IMR-90 (cell line): ENCODE data around the gene FCMR. TPM values are rescaled to one million over a fixed set of nuclear protein-coding genes. Genes with fewer than 3 reads are reported as not detected.

Experiments used
- ATAC-seq: fragments of 200-7000 bp; cut with Tn5 transposase; 2 replicates; pipeline ENCODE4 v1.9.1; 2020; ENCODE audit warnings: low read depth, mild to moderate bottlenecking, moderate library complexity
- BruUV-seq: library from RNA; stranded (reverse); fragments of 400-500 nt; replicated peaks from 2 replicates; lab custom pipeline; 2021; lab: Mats Ljungman, UMichigan
- CTCF ChIA-PET: fragments of 300-600 bp; formaldehyde crosslinking; extraction: SDS; loops from one replicate; lab custom pipeline; 2021; ENCODE audit warnings: antibody characterized with exemption; lab: Yijun Ruan, JAX
- POLR2A ChIA-PET: fragments of 300-600 bp; sonication (Branson Sonifier 250); formaldehyde crosslinking; loops from one replicate; lab custom pipeline; 2022; ENCODE audit warnings: antibody characterized with exemption; ENCODE audit not compliant: unreplicated experiment; lab: Charles Lee
- DNase-seq: peaks from one replicate; pipeline ENCODE4 v3.0.0; 2013
- H2AFZ ChIP-seq: replicated peaks from 2 replicates; pipeline ENCODE3; 2013; ENCODE audit warnings: low read length, mild to moderate bottlenecking; ENCODE audit not compliant: poor library complexity
- H2AK5ac ChIP-seq: 2 replicates; pipeline ENCODE4 v1.6.1; 2013; ENCODE audit warnings: low read depth, low read length, inconsistent platforms
- H2AK9ac ChIP-seq: replicated peaks from 2 replicates; pipeline ENCODE3; 2013; ENCODE audit warnings: mild to moderate bottlenecking, low read depth, low read length, moderate library complexity; ENCODE audit not compliant: poor library complexity
- H2BK120ac ChIP-seq: 2 replicates; pipeline ENCODE4 v1.6.1; 2013; ENCODE audit warnings: low read depth, low read length, inconsistent platforms
- H2BK15ac ChIP-seq: 3 replicates; pipeline ENCODE4 v1.6.1; 2013; ENCODE audit warnings: low read depth, low read length, inconsistent platforms
- H2BK20ac ChIP-seq: 2 replicates; pipeline ENCODE4 v1.6.1; 2013; ENCODE audit warnings: low read depth, mild to moderate bottlenecking, inconsistent platforms, low read length, moderate library complexity
- H2BK5ac ChIP-seq: 2 replicates; pipeline ENCODE4 v1.6.1; 2013; ENCODE audit warnings: mild to moderate bottlenecking, low read depth, low read length, inconsistent platforms; ENCODE audit not compliant: poor library complexity, severe bottlenecking
- H3K14ac ChIP-seq: replicated peaks from 2 replicates; pipeline ENCODE4 v1.6.1; 2013; ENCODE audit warnings: low read depth, low read length, inconsistent platforms
- H3K18ac ChIP-seq: 2 replicates; pipeline ENCODE4 v1.6.1; 2013; ENCODE audit warnings: low read depth, low read length, control low read depth
- H3K23ac ChIP-seq: 2 replicates; pipeline ENCODE4 v1.6.1; 2013; ENCODE audit warnings: low read depth, low read length, inconsistent platforms
- H3K27ac ChIP-seq: 2 replicates; pipeline ENCODE4 v1.5.1; 2013; ENCODE audit warnings: mild to moderate bottlenecking, control low read depth, low read length; ENCODE audit not compliant: insufficient read depth
- H3K27me3 ChIP-seq: 2 replicates; pipeline ENCODE4 v1.6.1; 2013; ENCODE audit warnings: low read length; ENCODE audit not compliant: control insufficient read depth, insufficient read depth
- H3K36me3 ChIP-seq: 2 replicates; pipeline ENCODE4 v1.6.1; 2013; ENCODE audit warnings: low read length, mixed read lengths; ENCODE audit not compliant: control insufficient read depth, insufficient read depth
- H3K4ac ChIP-seq: 2 replicates; pipeline ENCODE4 v1.6.1; 2013; ENCODE audit warnings: low read depth, low read length, inconsistent platforms
- H3K4me1 ChIP-seq: 2 replicates; pipeline ENCODE4 v1.6.1; 2013; ENCODE audit warnings: low read length, mixed read lengths; ENCODE audit not compliant: control insufficient read depth, insufficient read depth
- H3K4me2 ChIP-seq: 2 replicates; pipeline ENCODE4 v1.6.1; 2013; ENCODE audit warnings: low read depth, mild to moderate bottlenecking, control low read depth, low read length, moderate library complexity
- H3K4me3 ChIP-seq: 2 replicates; pipeline ENCODE4 v1.5.1; 2013; ENCODE audit warnings: low read depth, mild to moderate bottlenecking, control low read depth, low read length, moderate library complexity; ENCODE audit not compliant: insufficient read depth
- H3K56ac ChIP-seq: 2 replicates; pipeline ENCODE4 v1.6.1; 2013; ENCODE audit warnings: low read length, inconsistent platforms; ENCODE audit not compliant: insufficient read depth; ENCODE audit errors: extremely low read depth
- H3K79me1 ChIP-seq, 2 experiments: 2 replicates each; pipeline ENCODE4 v1.6.1; 2013; ENCODE audit warnings: low read length in 2 of 2, inconsistent platforms in 1 of 2, low read depth in 1 of 2
- H3K9ac ChIP-seq: 2 replicates; pipeline ENCODE4 v1.6.1; 2013; ENCODE audit warnings: low read depth, low read length, control low read depth
- H3K9me1 ChIP-seq: 2 replicates; pipeline ENCODE4 v1.6.1; 2013; ENCODE audit warnings: low read length, inconsistent platforms; ENCODE audit not compliant: insufficient read depth
- H3K9me3 ChIP-seq: 2 replicates; pipeline ENCODE4 v1.6.1; 2013; ENCODE audit warnings: low read length; ENCODE audit not compliant: control insufficient read depth, insufficient read depth
- H4K20me1 ChIP-seq: 2 replicates; pipeline ENCODE4 v1.6.1; 2013; ENCODE audit warnings: low read length, inconsistent platforms; ENCODE audit not compliant: insufficient read depth
- H4K5ac ChIP-seq: 2 replicates; pipeline ENCODE4 v1.6.1; 2013; ENCODE audit warnings: mild to moderate bottlenecking, low read depth, low read length, control low read depth
- H4K8ac ChIP-seq, 2 experiments: 2 replicates each; pipeline ENCODE4 v1.6.1; 2013; ENCODE audit warnings: low read depth in 2 of 2, low read length in 2 of 2, control low read depth in 1 of 2, inconsistent platforms in 1 of 2
- H4K91ac ChIP-seq: 2 replicates; pipeline ENCODE4 v1.6.1; 2013; ENCODE audit warnings: low read depth, low read length, inconsistent platforms; ENCODE audit not compliant: insufficient read depth
- MAZ ChIP-seq: IDR thresholded peaks from 2 replicates; pipeline ENCODE4 v1.6.1; 2012; ENCODE audit warnings: low read depth, mild to moderate bottlenecking, low read length, improper control_type of control experiment, moderate library complexity, borderline replicate concordance
- MXI1 ChIP-seq: IDR thresholded peaks from 2 replicates; pipeline ENCODE4 v1.6.1; 2012; ENCODE audit warnings: low read depth, mild to moderate bottlenecking, low read length, moderate library complexity, borderline replicate concordance
- RAD21 ChIP-seq: IDR thresholded peaks from 2 replicates; pipeline ENCODE4 v1.6.1; 2012; ENCODE audit warnings: low read length, improper control_type of control experiment
- RCOR1 ChIP-seq: IDR thresholded peaks from 2 replicates; pipeline ENCODE4 v1.6.1; 2012; ENCODE audit warnings: mild to moderate bottlenecking, low read length, improper control_type of control experiment; ENCODE audit not compliant: insufficient replicate concordance
- SMC3 ChIP-seq: fragments of 150-350 bp; IDR thresholded peaks from 2 replicates; pipeline ENCODE4 v1.6.1; 2016; ENCODE audit warnings: low read depth, mild to moderate bottlenecking, antibody characterized with exemption, low read length, moderate library complexity
- WGBS, 2 experiments: methylation state at CpG; one replicate each; pipeline versions ENCODE4 v1.1.5 to v1.1.7; 2013; ENCODE audit warnings: missing lambda C conversion rate in 2 of 2; ENCODE audit not compliant: insufficient read length in 1 of 2; ENCODE audit errors: extremely low coverage in 2 of 2; 5-methylcytosine and 5-hydroxymethylcytosine counted together
- dilution Hi-C: fragments of 300-500 bp; cut with HindIII; formaldehyde crosslinking; loops from one replicate; pipeline ENCODE4 v1.14.3; 2018; ENCODE audit warnings: low sequenced_read_pairs; ENCODE audit not compliant: unreplicated experiment
- in situ Hi-C: fragments of 300-500 bp; cut with MboI; formaldehyde crosslinking; loops from 3 replicates; pipeline ENCODE4 v1.14.3; 2019; ENCODE audit warnings: low sequenced_read_pairs, inconsistent platforms, mixed read lengths
- intact Hi-C: fragments of 100-400 bp; cut with micrococcal nuclease; formaldehyde crosslinking; loops from 2 replicates; pipeline ENCODE4 v1.10.0; 2022
- polyA plus RNA-seq, 3 experiments: library from polyadenylated mRNA; depleted of rRNA; stranded (reverse); fragments of >200 nt; gene quantifications; 2 replicates each; pipeline ENCODE4 v1.2.3, GENCODE V29; 2012; ENCODE audit warnings: low replicate concordance in 1 of 3
- total RNA-seq: library from RNA; depleted of rRNA; stranded (reverse); fragments of >200 nt; gene quantifications from 2 replicates; pipeline ENCODE4 v1.2.3, GENCODE V29; 2012
- TF ChIP-seq, protein P1 (sequence below): fragments of 150-350 bp; IDR thresholded peaks from 2 replicates; pipeline ENCODE4 v1.6.1; 2016; ENCODE audit warnings: low read depth, mild to moderate bottlenecking, low read length, moderate library complexity, borderline replicate concordance
- TF ChIP-seq, protein P2 (sequence below): conservative IDR thresholded peaks from 2 replicates; pipeline ENCODE4 v1.5.1; 2012; ENCODE audit warnings: mild to moderate bottlenecking, low read depth, low read length, improper control_type of control experiment
- TF ChIP-seq, protein P3 (sequence below): fragments of 150-350 bp; IDR thresholded peaks from 2 replicates; pipeline ENCODE4 v1.6.1; 2017; ENCODE audit warnings: mild to moderate bottlenecking, antibody characterized with exemption, low read length, low read depth

FCMR gene
- total and polyA plus RNA-seq, 2 of the 4 experiments (the other 2 are of a cell fraction) = 0.09 TPM; not detected in 1

GRCh38 chr1:206940588-206940936 lies 18.8 kb upstream of the FCMR start:
- intact Hi-C loops (no loop called here), in situ Hi-C loops (no loop called here), dilution Hi-C loops (no loop called here)
- BruUV-seq = no TSS peak
- H3K9me1 ChIP-seq = no peaks in the 10 kb centered on the region
- ChIA-PET CTCF (no interaction called here), POLR2A (no interaction called here)
- H3K4ac ChIP-seq = no peak overlapping the region
- no peak overlapping the region for H3K9ac ChIP-seq
- no peaks in the 10 kb centered on the region for H4K20me1 ChIP-seq
- no peak overlapping the region for H2BK5ac ChIP-seq
- H3K27me3 ChIP-seq = peaks cover 53% of the 10 kb centered on the region
- no peak overlapping the region for H3K23ac ChIP-seq
- H4K8ac ChIP-seq = no peak overlapping the region
- WGBS, 2 experiments = no CpG with 5 or more reads among the region's 3 CpGs
- no peak overlapping the region for H2AFZ ChIP-seq
- DNase-seq = no peak
- ATAC-seq = no peak
- TF ChIP-seq, protein P1, sequence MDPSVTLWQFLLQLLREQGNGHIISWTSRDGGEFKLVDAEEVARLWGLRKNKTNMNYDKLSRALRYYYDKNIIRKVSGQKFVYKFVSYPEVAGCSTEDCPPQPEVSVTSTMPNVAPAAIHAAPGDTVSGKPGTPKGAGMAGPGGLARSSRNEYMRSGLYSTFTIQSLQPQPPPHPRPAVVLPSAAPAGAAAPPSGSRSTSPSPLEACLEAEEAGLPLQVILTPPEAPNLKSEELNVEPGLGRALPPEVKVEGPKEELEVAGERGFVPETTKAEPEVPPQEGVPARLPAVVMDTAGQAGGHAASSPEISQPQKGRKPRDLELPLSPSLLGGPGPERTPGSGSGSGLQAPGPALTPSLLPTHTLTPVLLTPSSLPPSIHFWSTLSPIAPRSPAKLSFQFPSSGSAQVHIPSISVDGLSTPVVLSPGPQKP = no peak
- TF ChIP-seq SMC3 (no peak), MAZ (no peak), RAD21 (no peak), RCOR1 (no peak), MXI1 (no peak)
- TF ChIP-seq, protein P2, sequence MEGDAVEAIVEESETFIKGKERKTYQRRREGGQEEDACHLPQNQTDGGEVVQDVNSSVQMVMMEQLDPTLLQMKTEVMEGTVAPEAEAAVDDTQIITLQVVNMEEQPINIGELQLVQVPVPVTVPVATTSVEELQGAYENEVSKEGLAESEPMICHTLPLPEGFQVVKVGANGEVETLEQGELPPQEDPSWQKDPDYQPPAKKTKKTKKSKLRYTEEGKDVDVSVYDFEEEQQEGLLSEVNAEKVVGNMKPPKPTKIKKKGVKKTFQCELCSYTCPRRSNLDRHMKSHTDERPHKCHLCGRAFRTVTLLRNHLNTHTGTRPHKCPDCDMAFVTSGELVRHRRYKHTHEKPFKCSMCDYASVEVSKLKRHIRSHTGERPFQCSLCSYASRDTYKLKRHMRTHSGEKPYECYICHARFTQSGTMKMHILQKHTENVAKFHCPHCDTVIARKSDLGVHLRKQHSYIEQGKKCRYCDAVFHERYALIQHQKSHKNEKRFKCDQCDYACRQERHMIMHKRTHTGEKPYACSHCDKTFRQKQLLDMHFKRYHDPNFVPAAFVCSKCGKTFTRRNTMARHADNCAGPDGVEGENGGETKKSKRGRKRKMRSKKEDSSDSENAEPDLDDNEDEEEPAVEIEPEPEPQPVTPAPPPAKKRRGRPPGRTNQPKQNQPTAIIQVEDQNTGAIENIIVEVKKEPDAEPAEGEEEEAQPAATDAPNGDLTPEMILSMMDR = no peak
- TF ChIP-seq, protein P3, sequence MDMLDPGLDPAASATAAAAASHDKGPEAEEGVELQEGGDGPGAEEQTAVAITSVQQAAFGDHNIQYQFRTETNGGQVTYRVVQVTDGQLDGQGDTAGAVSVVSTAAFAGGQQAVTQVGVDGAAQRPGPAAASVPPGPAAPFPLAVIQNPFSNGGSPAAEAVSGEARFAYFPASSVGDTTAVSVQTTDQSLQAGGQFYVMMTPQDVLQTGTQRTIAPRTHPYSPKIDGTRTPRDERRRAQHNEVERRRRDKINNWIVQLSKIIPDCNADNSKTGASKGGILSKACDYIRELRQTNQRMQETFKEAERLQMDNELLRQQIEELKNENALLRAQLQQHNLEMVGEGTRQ = no peak
- H3K79me1 ChIP-seq = no peaks in the 10 kb centered on the region
- no peak overlapping the region for H4K91ac ChIP-seq
- no peak overlapping the region for H3K56ac ChIP-seq
- no peaks in the 10 kb centered on the region for H3K9me3 ChIP-seq
- no peaks in the 10 kb centered on the region for H3K36me3 ChIP-seq
- no peak overlapping the region for H2BK20ac ChIP-seq
- H3K4me3 ChIP-seq = no peak overlapping the region
- H2BK15ac ChIP-seq = no peak overlapping the region
- H3K4me2 ChIP-seq = no peak overlapping the region
- no peak overlapping the region for H3K27ac ChIP-seq
- no peak overlapping the region for H2AK5ac ChIP-seq
- H3K14ac ChIP-seq = no peak overlapping the region
- H2BK120ac ChIP-seq = no peak overlapping the region
- no peak overlapping the region for H2AK9ac ChIP-seq
- H4K5ac ChIP-seq = no peak overlapping the region
- H3K4me1 ChIP-seq = no peaks in the 10 kb centered on the region
- no peak overlapping the region for H3K18ac ChIP-seq
